ENCODE measurements around the gene SGF29. TPM values are rescaled to one million over a fixed set of nuclear protein-coding genes. Genes with fewer than 3 reads are reported as not detected.

The SGF29 gene
- total and polyA plus RNA-seq, 2 of the 4 experiments (the other 2 are of a cell fraction) = 4.3 to 7.7 TPM

GRCh38 chr16:28526201-28527099 is 27.3 kb upstream of the SGF29 start:
- Histone ChIP-seq H2BK15ac (ENCODE audit: low read depth, low read length) (no peak overlapping the region), H2BK120ac (ENCODE audit: low read depth, low read length) (no peak overlapping the region), H3K14ac (replicated peaks; ENCODE audit: low read depth, low read length) (no peak overlapping the region), H3K18ac (ENCODE audit: low read depth, low read length) (no peak overlapping the region), H3K9me1 (ENCODE audit: insufficient read depth, low read length) (no peaks in the 10 kb centered on the region), H3K4ac (ENCODE audit: low read depth, low read length) (no peak overlapping the region), H3K79me1 (ENCODE audit: low read depth in 1 of 2, low read length in 2 of 2) (no peaks in the 10 kb centered on the region), H3K36me3 (ENCODE audit: control insufficient read depth, insufficient read depth, low read length) (no peaks in the 10 kb centered on the region), H2BK5ac (ENCODE audit: low read depth, low read length, poor library complexity, severe bottlenecking) (no peak overlapping the region), H3K9me3 (ENCODE audit: control insufficient read depth, insufficient read depth, low read length) (no peaks in the 10 kb centered on the region), H4K5ac (ENCODE audit: low read depth, low read length) (no peak overlapping the region), H4K20me1 (ENCODE audit: insufficient read depth, low read length) (no peaks in the 10 kb centered on the region), H3K27me3 (ENCODE audit: control insufficient read depth, insufficient read depth, low read length) (no peaks in the 10 kb centered on the region; the same call in 1 of the 2 replicates), H2AFZ (replicated peaks; ENCODE audit: low read length, poor library complexity) (no peak overlapping the region), H4K91ac (ENCODE audit: insufficient read depth, low read depth, low read length) (no peak overlapping the region), H2AK5ac (ENCODE audit: low read depth, low read length) (no peak overlapping the region), H3K4me1 (ENCODE audit: control insufficient read depth, insufficient read depth, low read length) (no peaks in the 10 kb centered on the region; the same call in 1 of the 2 replicates), H3K23ac (ENCODE audit: low read depth, low read length) (no peak overlapping the region), H3K4me3 (ENCODE audit: insufficient read depth, low read depth, low read length) (no peak overlapping the region), H3K4me2 (ENCODE audit: low read depth, low read length) (no peak overlapping the region), H2BK20ac (ENCODE audit: low read depth, low read length) (no peak overlapping the region), H3K27ac (ENCODE audit: insufficient read depth, low read length) (no peak overlapping the region), H3K56ac (ENCODE audit: extremely low read depth, insufficient read depth, low read length) (no peak overlapping the region), H3K9ac (ENCODE audit: low read depth, low read length) (no peak overlapping the region), H4K8ac (ENCODE audit: low read depth in 2 of 2, low read length in 2 of 2) (no peak overlapping the region), H2AK9ac (replicated peaks; ENCODE audit: low read depth, low read length, poor library complexity) (no peak overlapping the region)
- DNase-seq (no peak), ATAC-seq (ENCODE audit: low read depth) (no peak)
- CTCF ChIA-PET = no interaction called here
- in situ Hi-C loops (cut with MboI; ENCODE audit: low sequenced_read_pairs) = no loop called here
- intact Hi-C loops (cut with micrococcal nuclease) = no loop called here
- WGBS, 2 experiments (ENCODE audit: extremely low coverage in 2 of 2, insufficient read length in 1 of 2) = no CpG with 5 or more reads among the region's 11 CpGs
- dilution Hi-C loops (cut with HindIII; ENCODE audit: low sequenced_read_pairs, unreplicated experiment) = no loop called here
- no peak for TF ChIP-seq MAZ (IDR thresholded peaks at IDR 0.05; ENCODE audit: borderline replicate concordance, low read depth, low read length)
- TF ChIP-seq USF2 (IDR thresholded peaks at IDR 0.05; ENCODE audit: low read depth, low read length) = no peak
- TF ChIP-seq CTCF (conservative IDR thresholded peaks at IDR 0.05; ENCODE audit: low read depth, low read length) = no peak
- no peak for TF ChIP-seq CHD1 (IDR thresholded peaks at IDR 0.05; ENCODE audit: low read depth, low read length)
- no peak for TF ChIP-seq CEBPB (IDR thresholded peaks at IDR 0.05; ENCODE audit: low read depth, low read length)
- TF ChIP-seq SMC3 (IDR thresholded peaks at IDR 0.05; ENCODE audit: low read depth, low read length) = no peak
- TF ChIP-seq NFE2L2 (IDR thresholded peaks at IDR 0.05; ENCODE audit: low read depth, low read length) = no peak
- TF ChIP-seq MXI1 (IDR thresholded peaks at IDR 0.05; ENCODE audit: borderline replicate concordance, low read depth, low read length) = no peak
- no peak for TF ChIP-seq FOS (IDR thresholded peaks at IDR 0.05; ENCODE audit: low read depth, low read length)
- no peak for TF ChIP-seq RAD21 (IDR thresholded peaks at IDR 0.05; ENCODE audit: low read length)
- TF ChIP-seq RFX5 (IDR thresholded peaks at IDR 0.05; ENCODE audit: low read depth, low read length) = no peak
- POLR2A ChIA-PET (ENCODE audit: unreplicated experiment) = no interaction called here
- BruUV-seq (replicated peaks) = no TSS peak

All from IMR-90 (cell line).